Measurements from ENCODE around the gene NOD1.
"Not testable (repeated sequence)": the region's sequence is repeated elsewhere in the genome, so short reads cannot be mapped to it uniquely, and the experiment has no call there.

Gene NOD1

DNA sequence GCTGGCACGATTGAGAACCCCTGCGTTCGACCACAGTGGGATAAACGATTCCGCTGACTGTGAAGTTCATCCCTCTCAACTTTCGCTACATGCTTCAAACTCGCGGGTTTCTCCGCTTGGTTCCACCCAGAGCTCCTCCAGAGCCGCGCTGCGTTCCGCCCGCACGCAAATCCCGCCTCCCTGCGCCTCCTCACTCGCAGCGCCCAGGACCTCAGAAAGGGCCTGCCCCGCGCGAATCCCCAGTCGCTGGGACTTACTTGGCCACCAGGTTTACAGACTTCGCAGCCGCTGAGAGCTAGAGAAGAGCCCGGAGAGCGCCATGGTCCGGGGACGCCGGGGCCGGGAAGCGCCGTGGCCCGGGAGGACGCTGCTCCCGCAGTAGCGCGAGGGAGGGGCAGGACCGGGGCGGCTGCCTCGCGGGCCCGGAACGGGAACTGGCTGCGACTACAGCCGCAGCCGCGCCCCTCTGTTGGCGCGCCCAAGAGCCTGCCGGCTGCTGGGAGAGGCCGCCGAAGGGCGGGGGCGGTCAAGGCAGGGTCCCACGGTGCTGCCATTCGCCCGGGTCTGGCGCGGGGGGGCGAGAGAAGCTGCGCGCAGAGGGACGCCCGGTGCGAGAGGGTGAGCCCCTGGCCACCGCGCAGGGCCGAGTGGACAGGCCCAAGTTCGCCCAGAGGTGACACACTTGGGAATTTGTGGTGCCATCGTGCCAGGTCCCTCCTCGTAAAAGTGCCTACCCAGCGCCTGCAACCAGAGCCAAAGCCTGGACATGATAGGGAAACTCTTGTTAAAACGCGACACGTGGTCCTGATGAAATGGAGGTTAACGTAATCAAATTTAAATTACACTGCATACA, at the start of gene NOD1:
Gene NOD1 (minus strand): TSS at position 436 of the 853 bp plus-strand sequence. CDS start 21,863 bp downstream, outside the sequence.
- DNase-seq, result peak; percentile 86

DNA sequence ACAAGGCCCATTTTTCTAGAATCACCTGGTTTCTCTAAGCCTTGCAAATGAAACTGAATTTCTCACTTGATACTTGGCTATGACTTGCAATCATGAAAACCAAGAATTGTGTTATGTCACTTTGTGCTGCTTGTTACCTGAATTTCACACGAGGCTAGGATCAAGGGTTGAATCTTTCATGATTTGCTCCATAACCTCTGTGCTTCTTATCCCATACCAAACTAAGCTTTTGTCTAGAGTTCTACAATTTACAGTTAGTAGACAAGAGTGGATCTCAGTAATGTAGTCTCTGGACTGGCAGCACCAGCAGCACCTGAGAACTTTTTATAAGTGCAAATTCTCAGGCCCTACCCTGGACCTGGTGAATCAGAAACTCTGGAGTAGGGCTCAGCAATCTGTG, 48.7 kb upstream of the NOD1 start:
- not testable (repeated sequence) for DNase-seq

DNA sequence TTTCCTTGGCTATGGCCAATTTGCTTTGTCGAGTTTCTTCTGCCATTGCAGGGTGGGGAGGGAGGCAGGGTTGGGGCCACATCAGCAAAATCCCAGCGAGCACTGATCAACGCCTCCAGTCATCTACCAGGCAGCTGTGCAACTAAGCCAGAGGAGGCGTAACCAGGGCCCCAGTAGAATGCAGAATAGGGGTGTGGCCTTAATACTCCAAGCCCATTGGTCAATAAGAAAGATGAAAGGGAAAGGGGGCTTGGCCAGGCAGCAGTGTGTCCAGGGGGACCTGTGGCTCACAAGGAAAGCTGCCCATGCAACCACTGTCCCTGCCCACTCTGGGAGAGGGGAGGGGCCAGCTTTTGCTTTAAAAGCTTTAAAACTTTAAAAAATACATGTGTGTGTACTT, 47.6 kb upstream of the NOD1 start:
- DNase-seq, result no peak

DNA sequence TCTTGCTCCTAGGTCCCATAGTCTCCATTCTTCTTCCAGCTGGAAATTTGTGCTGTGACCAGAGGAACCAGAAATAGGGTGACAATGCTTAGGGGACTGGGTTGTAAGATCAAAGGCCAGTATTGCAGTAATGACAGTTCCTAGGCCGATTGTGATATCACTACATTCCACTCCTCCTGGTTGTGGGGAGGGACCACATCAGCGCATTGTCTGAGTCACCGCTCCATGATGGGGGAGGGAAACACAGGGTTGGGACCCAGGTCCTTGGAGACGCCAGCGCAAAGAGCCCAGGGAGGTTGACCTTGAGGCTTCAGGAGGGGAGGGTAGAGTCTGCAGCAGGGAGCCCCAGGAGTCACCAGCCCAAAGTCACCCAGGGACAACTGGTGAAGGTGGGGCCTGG, 46.8 kb upstream of the NOD1 start:
- no peak for DNase-seq

- no peak for DNase-seq
These were observed 46.0 kb upstream of the NOD1 start for GRCh38 chr7:30524545-30524944.

DNA sequence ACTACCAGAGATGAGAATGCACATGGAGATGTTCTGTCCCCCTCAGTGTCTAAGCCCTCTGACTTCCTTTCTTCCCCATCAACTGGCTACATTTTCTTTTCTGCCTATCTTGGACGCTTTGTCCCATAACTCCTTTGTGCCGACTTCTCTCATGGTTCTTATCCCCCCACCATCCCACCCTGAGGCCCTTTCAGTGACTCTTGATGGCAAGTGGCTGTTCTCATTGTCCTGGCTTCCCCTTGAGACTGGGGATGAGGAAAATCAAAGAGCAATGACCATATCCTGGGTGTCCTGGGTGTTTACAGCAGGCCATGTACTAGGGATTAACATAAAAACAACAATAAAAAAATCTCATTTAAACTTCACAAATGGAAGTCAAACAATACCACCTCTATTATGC, 44.9 kb upstream of the NOD1 start:
- no peak for DNase-seq

GRCh38 chr7:30522159-30522558, 43.6 kb upstream of the NOD1 start:
- DNase-seq, result no peak

GRCh38 chr7:30521532-30521931, 42.9 kb upstream of the NOD1 start:
- DNase-seq, result no peak

- no peak for DNase-seq
These were observed 40.5 kb upstream of the NOD1 start for GRCh38 chr7:30519122-30519521.

DNA sequence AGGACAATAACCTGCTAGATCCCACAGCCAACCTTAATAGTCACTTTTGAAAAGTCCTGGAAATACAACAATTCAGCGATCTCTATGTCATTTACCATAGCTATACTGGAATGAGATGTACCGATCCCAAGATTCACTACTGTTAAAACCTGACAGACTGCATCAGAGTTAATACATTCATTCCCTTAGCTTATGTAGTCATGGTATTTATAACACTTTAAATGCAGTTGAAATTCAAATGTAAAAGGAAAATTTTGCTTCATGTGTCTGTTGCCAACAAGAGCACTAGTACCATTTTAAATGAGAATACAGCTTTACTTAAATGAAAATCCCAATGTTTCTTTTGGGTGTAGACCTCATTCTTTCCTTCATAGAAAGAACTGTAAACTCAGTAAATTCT, 37.2 kb upstream of the NOD1 start:
- DNase-seq, result no peak

GRCh38 chr7:30514776-30515175, 36.2 kb upstream of the NOD1 start:
- no peak for DNase-seq

DNA sequence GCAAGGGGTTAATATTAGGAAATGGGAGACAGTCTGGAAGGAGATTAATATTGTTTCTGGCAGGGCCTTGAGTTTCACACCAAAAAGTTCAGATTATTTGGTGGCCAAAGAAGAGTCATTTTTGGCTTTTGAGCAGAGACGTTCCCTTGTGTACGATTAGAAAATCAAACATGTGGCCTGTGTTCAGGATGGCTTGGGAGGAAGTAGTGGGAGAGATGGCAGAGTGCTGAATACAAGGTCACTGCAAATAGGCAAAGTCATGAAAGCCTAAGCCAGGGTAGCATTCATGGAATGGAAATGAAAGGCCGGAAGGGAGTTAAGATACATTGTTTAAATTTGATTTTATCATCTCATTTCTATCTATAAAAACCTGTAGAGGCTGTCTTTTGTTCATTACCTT, 35.6 kb upstream of the NOD1 start:
- no peak for DNase-seq

DNA sequence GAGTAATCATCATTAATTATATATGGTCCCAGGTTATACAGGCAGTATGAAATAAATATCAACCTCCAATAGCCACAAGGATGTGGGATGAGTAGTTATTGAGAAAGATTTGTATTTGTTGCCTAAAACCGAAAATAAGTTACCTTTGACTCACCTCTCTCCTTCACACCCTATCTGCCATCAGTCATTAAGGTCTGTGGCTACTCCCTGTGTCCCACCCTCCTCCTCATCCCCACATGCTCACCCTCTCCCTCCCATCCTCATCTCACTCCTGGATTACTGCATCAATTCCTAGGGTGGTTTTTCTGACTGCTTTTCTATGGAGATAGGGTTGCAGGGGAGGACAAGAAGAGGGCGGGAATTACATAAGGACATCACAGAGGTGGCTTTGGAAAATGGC, 35.2 kb upstream of the NOD1 start:
- no peak for DNase-seq

DNA sequence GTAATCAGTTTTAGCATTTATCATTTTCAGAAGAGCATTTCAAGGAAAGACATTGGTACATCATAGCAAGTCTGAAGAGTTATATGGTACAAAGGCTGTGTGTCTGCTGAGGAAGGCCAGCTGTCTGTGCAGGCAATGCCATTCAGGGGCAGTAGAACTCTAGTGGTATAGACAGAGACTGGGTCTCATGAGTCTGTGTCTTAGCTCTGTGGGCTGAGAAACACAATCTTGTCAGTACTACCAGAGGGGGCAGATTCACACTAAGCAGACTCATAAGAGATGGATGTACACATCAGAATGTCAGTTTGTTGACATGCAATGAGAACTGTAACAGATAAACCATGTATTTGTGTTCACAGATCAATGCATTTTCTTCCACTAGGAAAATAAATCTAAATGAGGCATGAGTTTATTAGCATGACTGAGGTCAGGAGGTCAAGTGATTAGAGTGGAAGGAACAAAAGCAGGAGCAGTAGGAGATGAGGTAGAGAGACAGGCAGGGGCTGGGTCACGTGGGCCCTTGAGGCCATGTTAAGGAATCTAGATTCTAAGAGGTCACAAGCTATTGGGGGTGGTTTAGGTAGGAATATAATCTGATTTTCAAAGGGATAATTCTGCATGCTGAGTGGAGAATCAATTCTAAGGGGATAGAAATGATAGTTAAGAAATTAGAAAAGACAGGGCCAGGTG, 33.5 kb upstream of the NOD1 start:
- no peak for DNase-seq

- no peak for DNase-seq
These were observed 32.9 kb upstream of the NOD1 start for GRCh38 chr7:30511494-30511893.

DNA sequence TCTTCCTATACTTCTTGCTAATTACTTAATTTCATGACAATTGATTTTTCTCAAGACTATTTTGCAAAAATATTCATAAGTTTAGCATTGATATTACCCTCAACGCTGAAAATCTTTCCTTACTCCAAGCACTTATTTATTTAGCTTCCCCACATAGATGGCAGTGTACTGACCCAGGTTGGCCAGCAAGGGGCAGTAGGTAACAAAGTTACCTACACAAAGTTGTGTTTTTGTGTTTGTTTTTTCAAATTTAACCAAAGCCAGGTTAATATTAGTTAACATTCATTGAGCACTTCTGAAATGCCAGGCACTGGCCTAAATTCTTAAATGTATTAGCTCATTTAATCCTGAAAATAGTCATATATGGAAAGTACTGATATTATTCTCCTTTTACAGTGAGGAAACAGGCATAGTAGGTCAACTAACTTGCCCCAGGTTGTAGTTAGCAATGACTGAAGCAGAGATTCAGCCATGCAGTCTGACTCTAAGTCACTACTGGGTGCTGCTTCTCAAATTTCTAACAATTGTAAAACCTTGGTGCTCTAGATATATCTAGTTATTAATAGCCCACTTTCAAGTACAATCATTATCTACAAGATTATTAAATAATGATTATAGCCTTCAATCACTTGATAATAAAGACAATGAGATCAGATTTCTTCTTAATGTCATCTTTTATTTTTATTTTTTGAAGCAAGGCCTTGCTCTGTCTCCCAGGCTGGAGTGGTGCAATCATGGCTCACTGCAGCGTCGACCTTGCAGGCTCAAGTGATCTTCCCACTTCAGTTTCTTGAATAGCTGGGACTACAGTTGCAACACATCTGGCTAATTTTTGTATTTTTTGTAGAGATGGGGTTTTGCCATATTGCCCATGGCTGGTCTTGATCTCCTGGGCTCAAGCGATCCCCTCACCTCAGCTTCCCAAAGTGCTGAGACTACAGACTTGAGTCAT, 31.8 kb upstream of the NOD1 start:
- peak; percentile 36 for DNase-seq

- not testable (repeated sequence) for DNase-seq
These were observed 30.7 kb upstream of the NOD1 start for GRCh38 chr7:30509171-30509857.

DNA sequence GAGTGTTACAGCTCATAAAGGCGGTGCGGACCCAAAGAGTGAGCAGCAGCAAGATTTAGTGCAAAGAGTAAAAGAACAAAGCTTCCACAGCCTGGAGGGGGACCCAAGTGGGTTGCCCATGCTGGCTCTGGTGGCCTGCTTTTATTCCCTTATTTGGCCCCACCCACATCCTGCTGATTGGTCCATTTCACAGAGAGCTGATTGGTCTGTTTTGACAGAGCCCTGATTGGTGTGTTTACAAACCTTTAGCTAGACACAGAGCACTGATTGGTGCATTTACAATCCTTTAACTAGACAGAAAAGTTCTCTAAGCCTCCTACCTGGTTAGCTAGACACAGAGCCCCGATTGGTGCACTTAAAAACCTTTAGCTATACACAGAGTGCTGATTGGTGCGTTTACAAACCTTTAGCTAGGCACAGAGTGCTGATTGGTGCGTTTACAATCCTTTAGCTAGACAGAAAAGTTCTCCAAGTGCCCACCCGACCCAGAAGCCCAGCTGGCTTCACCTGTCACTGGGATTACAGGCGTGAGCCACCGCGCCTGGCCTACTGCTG, 28.8 kb upstream of the NOD1 start:
- not testable (repeated sequence) for DNase-seq

DNA sequence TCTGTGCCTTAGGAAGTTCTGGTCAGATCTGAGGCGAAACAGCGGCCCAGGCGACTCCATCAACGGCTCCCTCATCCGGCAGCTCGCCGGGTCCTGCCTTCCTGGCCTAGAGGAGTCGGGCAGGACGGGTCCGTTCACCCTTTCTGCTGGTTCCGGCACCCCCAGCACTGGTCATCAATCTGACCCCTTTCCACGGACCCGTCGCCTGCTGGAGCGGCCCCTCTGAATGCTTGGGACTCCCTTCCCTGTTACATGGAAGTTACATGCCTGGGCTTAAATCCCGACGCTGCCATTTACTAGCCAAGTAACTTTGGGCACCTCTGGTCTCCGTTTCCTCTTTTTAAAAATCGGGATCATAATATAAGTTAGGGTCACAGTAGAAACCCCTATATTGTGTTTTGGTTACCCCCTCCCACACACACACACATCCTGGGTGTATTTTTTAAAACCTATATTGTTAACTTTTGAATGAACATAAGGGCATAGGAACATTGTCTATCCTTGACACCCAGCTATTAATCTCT, 26.7 kb upstream of the NOD1 start:
- DNase-seq, result no peak

- peak; percentile 99 for DNase-seq
These were observed 26.0 kb upstream of the NOD1 start, which contains the start of gene GGCT for GRCh38 chr7:30504301-30505173. Gene GGCT, minus strand, starts transcription at chr7:30504829. Its CDS starts 120 bp downstream, at chr7:30504709.

All from femur (tissue), 1 donor.